Neuron (in vitro differentiated cells): ENCODE measurements around the gene C12orf76.
"Not testable (repeated sequence)": the region's sequence is repeated elsewhere in the genome, so short reads cannot be mapped to it uniquely, and the experiment has no call there.

ENCODE experiments used
- H2AFZ ChIP-seq: one replicate; pipeline ENCODE4 v1.6.1; 2013; ENCODE audit warnings: low read depth, mild to moderate bottlenecking, inconsistent platforms, low read length, moderate library complexity
- H3K27me3 ChIP-seq: one replicate; pipeline ENCODE4 v1.6.1; 2013; ENCODE audit warnings: low read length; ENCODE audit not compliant: insufficient read depth
- H3K36me3 ChIP-seq: one replicate; pipeline ENCODE4 v1.6.1; 2013; ENCODE audit warnings: low read length; ENCODE audit not compliant: insufficient read depth
- H3K4me1 ChIP-seq: one replicate; pipeline ENCODE4 v1.6.1; 2013; ENCODE audit warnings: low read length; ENCODE audit not compliant: insufficient read depth
- H3K4me3 ChIP-seq: 2 replicates; pipeline ENCODE4 v1.5.1; 2013; ENCODE audit warnings: mild to moderate bottlenecking, low read length, moderate library complexity
- H3K9me3 ChIP-seq: one replicate; pipeline ENCODE4 v1.6.1; 2013; ENCODE audit warnings: low read length

The C12orf76 gene

GRCh38 chr12:110074089-110074488 lies 25.8 kb upstream of the C12orf76 start:
- H3K4me3 ChIP-seq = no peak overlapping the region
- H3K36me3 ChIP-seq = no peaks in the 10 kb centered on the region
- H3K4me1 ChIP-seq = no peaks in the 10 kb centered on the region
- no peak overlapping the region for H2AFZ ChIP-seq
- no peaks in the 10 kb centered on the region for H3K9me3 ChIP-seq
- H3K27me3 ChIP-seq = no peaks in the 10 kb centered on the region

GRCh38 chr12:110073049-110073831 lies 24.9 kb upstream of the C12orf76 start:
- no peaks in the 10 kb centered on the region for H3K36me3 ChIP-seq

GRCh38 chr12:110072636-110073035 lies 24.3 kb upstream of the C12orf76 start:
- not testable (repeated sequence) for H3K4me3 ChIP-seq, H3K36me3 ChIP-seq, H3K27me3 ChIP-seq, H3K4me1 ChIP-seq, H2AFZ ChIP-seq, H3K9me3 ChIP-seq

More at GRCh38 chr12:110073049-110073831, 24.9 kb upstream of the C12orf76 start:
- Histone ChIP-seq H3K27me3 (no peaks in the 10 kb centered on the region), H3K4me1 (no peaks in the 10 kb centered on the region), H3K4me3 (no peak overlapping the region), H3K9me3 (no peaks in the 10 kb centered on the region), H2AFZ (no peak overlapping the region)

GRCh38 chr12:110071967-110072366 lies 23.6 kb upstream of the C12orf76 start:
- Histone ChIP-seq H3K27me3 (no peaks in the 10 kb centered on the region), H3K9me3 (no peaks in the 10 kb centered on the region), H3K4me3 (no peak overlapping the region), H3K36me3 (no peaks in the 10 kb centered on the region), H2AFZ (no peak overlapping the region), H3K4me1 (no peaks in the 10 kb centered on the region)

- Histone ChIP-seq H3K4me1 (no peaks in the 10 kb centered on the region), H3K9me3 (no peaks in the 10 kb centered on the region), H3K4me3 (no peak overlapping the region), H3K27me3 (no peaks in the 10 kb centered on the region), H2AFZ (no peak overlapping the region), H3K36me3 (no peaks in the 10 kb centered on the region)
These were observed 23.2 kb upstream of the C12orf76 start for GRCh38 chr12:110071504-110071903.

GRCh38 chr12:110068654-110069053 lies 20.3 kb upstream of the C12orf76 start:
- no peak overlapping the region for H2AFZ ChIP-seq
- H3K4me1 ChIP-seq = no peaks in the 10 kb centered on the region
- no peaks in the 10 kb centered on the region for H3K36me3 ChIP-seq
- no peak overlapping the region for H3K4me3 ChIP-seq
- H3K9me3 ChIP-seq = no peaks in the 10 kb centered on the region
- no peaks in the 10 kb centered on the region for H3K27me3 ChIP-seq

- H3K27me3 ChIP-seq, H3K36me3 ChIP-seq, H2AFZ ChIP-seq, H3K4me3 ChIP-seq, H3K9me3 ChIP-seq, H3K4me1 ChIP-seq: not testable (repeated sequence)
These were observed 19.8 kb upstream of the C12orf76 start for GRCh38 chr12:110068115-110068514.

- H2AFZ ChIP-seq = no peak overlapping the region
- H3K36me3 ChIP-seq = no peaks in the 10 kb centered on the region
- no peak overlapping the region for H3K4me3 ChIP-seq
- H3K27me3 ChIP-seq = no peaks in the 10 kb centered on the region
- H3K9me3 ChIP-seq = no peaks in the 10 kb centered on the region
- H3K4me1 ChIP-seq = no peaks in the 10 kb centered on the region
These were observed 19.2 kb upstream of the C12orf76 start for GRCh38 chr12:110067531-110067930.

- H3K9me3 ChIP-seq = no peaks in the 10 kb centered on the region
- H3K4me1 ChIP-seq = no peaks in the 10 kb centered on the region
- no peak overlapping the region for H2AFZ ChIP-seq
These were observed 17.2 kb upstream of the C12orf76 start for GRCh38 chr12:110065540-110065939.

GRCh38 chr12:110062241-110062640 lies 13.9 kb upstream of the C12orf76 start:
- Histone ChIP-seq H3K9me3 (no peaks in the 10 kb centered on the region), H3K4me3 (no peak overlapping the region), H3K4me1 (no peaks in the 10 kb centered on the region), H2AFZ (no peak overlapping the region), H3K27me3 (no peaks in the 10 kb centered on the region), H3K36me3 (no peaks in the 10 kb centered on the region)

More at GRCh38 chr12:110065540-110065939, 17.2 kb upstream of the C12orf76 start:
- Histone ChIP-seq H3K36me3 (no peaks in the 10 kb centered on the region), H3K4me3 (no peak overlapping the region), H3K27me3 (no peaks in the 10 kb centered on the region)

GRCh38 chr12:110059651-110060000 lies 11.3 kb upstream of the C12orf76 start:
- Histone ChIP-seq H3K36me3 (no peaks in the 10 kb centered on the region), H3K4me3 (no peak overlapping the region), H2AFZ (no peak overlapping the region), H3K4me1 (no peaks in the 10 kb centered on the region), H3K9me3 (no peaks in the 10 kb centered on the region), H3K27me3 (peaks cover 6% of the 10 kb centered on the region)

GRCh38 chr12:110058875-110059615 lies 10.7 kb upstream of the C12orf76 start:
- Histone ChIP-seq H3K27me3 (peaks cover 7% of the 10 kb centered on the region), H2AFZ (no peak overlapping the region), H3K4me1 (no peaks in the 10 kb centered on the region), H3K4me3 (no peak overlapping the region), H3K9me3 (no peaks in the 10 kb centered on the region), H3K36me3 (no peaks in the 10 kb centered on the region)

- not testable (repeated sequence) for H3K9me3 ChIP-seq, H3K4me1 ChIP-seq, H3K4me3 ChIP-seq, H2AFZ ChIP-seq, H3K36me3 ChIP-seq, H3K27me3 ChIP-seq
These were observed 8.3 kb upstream of the C12orf76 start for GRCh38 chr12:110056643-110057042.
